C4-2B (cell line): ENCODE data around the gene CTNNA3.

Experiments
- ZFX ChIP-seq: fragments of 450-650 bp; IDR thresholded peaks from 2 replicates; pipeline ENCODE4 v1.6.1; 2017
- TF ChIP-seq, protein P1 (sequence below): fragments of 450-650 bp; conservative IDR thresholded peaks from 2 replicates; pipeline ENCODE4 v1.5.1; 2017; ENCODE audit warnings: mild to moderate bottlenecking

DNA sequence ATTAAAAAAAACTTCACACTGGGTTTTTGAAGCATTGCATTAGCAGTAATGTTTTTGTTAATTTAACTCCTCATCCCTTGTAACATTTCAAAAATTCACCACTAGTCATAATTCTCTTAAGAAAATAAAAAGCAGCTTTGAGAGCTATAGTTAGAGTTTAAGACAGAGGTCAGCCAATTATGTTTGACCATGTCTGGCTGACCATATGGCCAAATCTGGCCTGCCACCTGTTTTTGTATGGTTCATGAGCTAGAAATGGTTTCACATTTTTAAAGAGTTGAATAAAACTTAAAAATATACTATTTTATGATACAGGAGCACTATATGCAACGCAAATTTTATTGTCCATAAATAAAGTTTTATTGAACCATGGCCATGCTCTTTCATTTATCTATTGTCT is 843.2 kb downstream of the CTNNA3 start:
- TF ChIP-seq, protein P1, sequence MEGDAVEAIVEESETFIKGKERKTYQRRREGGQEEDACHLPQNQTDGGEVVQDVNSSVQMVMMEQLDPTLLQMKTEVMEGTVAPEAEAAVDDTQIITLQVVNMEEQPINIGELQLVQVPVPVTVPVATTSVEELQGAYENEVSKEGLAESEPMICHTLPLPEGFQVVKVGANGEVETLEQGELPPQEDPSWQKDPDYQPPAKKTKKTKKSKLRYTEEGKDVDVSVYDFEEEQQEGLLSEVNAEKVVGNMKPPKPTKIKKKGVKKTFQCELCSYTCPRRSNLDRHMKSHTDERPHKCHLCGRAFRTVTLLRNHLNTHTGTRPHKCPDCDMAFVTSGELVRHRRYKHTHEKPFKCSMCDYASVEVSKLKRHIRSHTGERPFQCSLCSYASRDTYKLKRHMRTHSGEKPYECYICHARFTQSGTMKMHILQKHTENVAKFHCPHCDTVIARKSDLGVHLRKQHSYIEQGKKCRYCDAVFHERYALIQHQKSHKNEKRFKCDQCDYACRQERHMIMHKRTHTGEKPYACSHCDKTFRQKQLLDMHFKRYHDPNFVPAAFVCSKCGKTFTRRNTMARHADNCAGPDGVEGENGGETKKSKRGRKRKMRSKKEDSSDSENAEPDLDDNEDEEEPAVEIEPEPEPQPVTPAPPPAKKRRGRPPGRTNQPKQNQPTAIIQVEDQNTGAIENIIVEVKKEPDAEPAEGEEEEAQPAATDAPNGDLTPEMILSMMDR = no peak
- TF ChIP-seq ZFX = no peak
